GM19239 (cell line): ENCODE measurements around the gene ISCU.
"Not testable (repeated sequence)": the region's sequence is repeated elsewhere in the genome, so short reads cannot be mapped to it uniquely, and the experiment has no call there.

Experiments
- DNase-seq: peaks from one replicate; pipeline ENCODE4 v3.0.0; 2011; ENCODE audit warnings: low spot score; ENCODE audit not compliant: insufficient read length
- FAIRE-seq: peaks from 2 replicates; lab custom pipeline; 2011; peaks lifted over from hg19 to GRCh38; lab: Jason Lieb, UNC

ISCU gene

DNA sequence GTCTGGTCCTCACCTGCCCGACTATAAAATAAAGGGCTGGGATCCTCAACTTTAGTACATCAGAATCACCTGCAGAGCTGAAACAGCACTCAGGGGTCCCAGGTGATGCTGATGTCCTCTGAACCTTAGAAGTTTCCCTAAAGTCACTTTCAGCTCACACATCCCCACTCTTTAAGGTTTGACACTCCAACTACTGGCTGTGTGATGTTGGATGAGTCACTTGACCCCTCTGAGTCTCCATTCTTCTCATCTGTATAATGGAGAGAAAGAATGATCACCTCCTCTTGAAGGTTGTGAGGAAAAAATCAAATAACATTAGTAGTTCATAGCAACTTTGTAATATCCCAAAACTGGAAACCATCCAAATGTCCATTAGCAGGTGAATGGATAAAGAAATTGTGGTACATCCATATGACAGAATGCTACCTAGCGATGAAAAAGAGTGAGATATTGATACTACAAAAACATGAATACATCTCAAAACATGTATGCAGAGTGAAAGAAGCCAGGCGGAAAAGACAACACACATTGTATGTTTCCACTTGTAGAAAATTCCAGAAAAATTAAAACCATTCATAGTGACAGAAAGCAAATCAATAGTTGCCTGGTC is 22.2 kb downstream of the ISCU start:
- DNase-seq: no peak
- FAIRE-seq: no peak

DNA sequence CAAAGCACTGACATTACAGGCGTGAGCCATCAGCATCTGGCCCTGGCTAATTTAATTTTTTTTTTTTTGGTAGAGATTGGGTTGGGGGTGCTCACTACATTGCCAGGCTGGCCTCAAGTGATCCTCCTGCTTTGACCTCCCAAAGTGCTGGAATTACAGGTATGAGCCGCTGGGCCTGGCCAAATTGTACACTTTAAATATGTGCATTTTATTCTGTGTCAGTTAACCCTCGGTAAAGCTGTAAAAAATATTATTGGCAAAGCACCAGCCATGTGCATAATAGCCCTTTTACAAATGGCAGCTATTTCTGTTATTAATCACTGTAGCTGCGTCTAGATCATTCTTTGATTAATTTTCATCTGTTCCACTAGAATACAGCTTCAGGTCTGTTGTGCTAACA is 23.5 kb downstream of the ISCU start:
- DNase-seq (no peak), FAIRE-seq (no peak)

DNA sequence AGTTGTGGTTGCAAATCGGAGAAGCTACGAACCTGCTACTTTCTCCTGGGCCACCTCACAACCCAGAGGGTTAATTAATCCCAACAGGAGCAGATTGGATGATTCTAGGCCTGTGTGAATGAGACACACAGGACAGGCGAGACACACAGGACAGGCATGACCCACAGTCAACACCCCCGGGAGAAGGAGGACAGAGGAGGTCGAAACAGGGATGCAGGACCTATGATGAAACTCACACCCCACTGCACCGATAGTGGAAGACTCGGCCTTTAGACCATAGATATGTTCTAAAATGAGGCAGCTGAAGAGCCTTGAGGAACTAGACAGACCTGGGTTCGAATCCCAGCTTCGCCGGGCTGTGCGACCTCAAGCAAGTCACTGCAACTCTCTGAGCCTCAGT is 23.9 kb downstream of the ISCU start:
- no peak for DNase-seq
- no peak for FAIRE-seq

DNA sequence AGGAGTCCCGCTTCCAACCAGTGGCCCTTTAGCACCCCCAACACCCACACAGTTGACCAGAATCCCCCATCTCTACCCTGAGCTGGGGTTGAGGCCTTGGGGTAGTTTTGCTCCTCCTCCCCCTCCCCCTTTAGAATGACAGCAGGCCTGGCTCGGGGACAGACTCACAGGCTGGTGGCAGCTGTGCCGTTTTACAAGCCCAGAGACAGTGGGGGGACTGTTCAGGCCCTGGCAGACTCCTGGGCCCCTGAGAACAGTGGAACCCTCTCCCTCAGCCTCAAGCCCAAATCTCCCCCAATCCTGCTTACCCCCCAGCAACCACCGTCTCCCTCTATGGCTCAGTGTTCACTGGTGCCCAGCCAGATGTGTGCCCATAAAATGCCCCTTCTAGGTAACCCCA is 25.4 kb downstream of the ISCU start:
- no peak for FAIRE-seq
- no peak for DNase-seq

DNA sequence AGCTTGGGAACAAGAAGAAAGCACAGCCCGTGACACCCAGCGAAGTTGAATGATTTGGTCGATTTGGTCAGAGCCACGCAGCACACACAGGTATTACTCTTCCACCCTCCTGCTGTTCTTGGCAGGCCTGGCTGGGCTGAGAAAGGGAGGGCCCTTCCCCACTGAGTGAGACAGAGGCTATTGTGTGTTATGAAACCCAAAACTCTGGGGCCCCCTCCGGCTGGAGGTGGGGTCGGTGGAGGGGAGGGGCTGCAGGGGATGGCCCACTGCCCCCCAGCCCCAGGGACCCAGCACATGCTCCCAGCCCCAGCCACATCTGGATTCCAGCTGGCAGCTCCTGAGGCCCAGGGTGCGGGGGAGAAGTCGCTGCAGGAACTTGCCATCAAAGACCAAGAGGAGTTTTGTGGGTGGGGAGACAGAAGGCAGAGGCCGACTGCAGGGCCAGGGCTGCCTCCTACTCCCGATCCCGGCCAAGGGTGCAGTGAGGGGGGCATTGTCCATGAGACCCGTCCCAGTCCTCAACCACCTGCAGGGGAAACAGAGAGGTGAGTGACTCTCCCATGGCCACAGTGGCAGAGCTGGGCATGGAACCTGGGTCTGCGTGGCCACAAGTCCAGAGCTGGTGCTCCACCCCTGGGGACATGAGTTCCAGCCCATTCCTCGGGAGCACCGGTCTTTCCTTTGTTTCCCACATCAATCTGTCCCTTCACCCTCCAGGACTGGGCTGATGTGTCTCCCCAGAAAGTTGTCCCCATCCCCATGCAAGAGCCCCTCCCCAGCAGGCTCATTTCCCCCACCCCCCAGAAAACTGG is 26.8 kb downstream of the ISCU start:
- FAIRE-seq (no peak), DNase-seq (no peak)

DNA sequence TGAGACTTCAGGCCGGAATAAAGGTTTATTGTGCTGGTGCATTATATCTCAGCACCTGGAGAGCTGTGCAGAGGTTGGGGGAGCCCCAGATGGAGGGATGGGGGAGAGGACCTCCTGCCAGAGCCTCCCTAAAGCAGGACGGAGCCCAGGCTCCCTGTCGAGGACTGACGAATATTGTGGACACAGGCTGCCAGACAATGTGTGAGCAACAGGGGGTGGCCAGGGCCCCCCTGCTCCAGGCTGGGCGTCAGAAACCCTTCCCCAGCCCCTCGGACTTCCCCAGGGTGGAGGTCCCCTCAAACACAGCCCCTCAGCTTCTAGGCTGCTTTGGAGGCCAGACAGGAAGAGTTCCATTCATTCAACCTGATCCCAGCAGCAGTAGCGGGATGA is 27.4 kb downstream of the ISCU start:
- FAIRE-seq: no peak

DNA sequence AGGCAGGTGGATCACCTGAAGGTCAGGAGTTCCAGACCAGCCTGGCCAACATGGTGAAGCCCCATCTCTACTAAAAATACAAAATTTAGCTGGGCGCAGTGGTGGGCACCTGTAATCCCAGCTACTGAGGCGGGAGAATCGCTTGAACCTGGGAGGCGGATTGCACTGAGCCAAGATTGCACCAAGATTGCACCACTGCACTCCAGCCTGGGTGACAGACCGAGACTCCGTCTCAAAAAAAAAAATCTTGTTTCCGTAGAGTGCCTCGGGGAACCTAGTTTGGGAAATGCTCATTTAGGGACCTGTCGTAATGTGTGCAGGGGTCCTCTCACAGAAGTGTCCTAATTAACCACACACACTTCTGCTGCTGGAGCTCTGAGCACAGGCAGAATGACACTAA is 28.1 kb downstream of the ISCU start:
- not testable (repeated sequence) for DNase-seq, FAIRE-seq

More for the DNA sequence above, 27.4 kb downstream of the ISCU start:
- DNase-seq: no peak

DNA sequence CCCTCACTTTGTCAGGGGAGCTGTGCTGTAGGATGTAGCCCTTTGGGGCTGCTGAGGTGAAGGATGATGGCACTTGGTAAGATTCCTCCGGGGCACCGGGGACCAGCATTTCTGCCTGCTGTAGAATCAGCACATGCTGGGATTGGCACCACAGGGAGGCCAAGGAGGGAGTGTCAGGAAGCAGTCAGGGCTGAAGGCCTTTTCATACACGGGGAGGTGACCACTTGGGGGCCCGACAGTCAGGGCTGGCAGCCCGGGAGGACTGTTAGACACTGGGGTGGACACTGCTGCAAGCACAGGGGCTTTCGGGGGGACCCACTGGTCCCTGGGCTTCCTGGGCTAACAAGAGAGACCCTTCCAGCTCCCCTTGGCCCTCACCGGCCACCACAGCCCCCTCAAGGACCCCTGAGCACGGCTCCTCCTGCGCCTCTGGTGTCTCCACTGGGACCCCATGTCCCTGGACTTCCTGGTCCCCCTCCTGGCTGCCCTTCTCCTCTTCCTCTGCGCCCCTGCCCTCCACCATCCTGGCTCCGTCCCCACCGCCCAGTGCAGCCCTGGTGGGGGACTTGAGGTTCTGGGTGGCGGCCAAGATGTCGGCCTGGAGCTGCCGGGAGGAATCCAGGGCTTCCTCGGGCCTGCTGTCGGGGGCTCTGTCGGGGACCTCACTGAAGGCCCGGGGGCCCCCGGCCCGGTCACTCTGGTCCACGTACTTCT is 29.0 kb downstream of the ISCU start:
- FAIRE-seq (no peak), DNase-seq (no peak)

DNA sequence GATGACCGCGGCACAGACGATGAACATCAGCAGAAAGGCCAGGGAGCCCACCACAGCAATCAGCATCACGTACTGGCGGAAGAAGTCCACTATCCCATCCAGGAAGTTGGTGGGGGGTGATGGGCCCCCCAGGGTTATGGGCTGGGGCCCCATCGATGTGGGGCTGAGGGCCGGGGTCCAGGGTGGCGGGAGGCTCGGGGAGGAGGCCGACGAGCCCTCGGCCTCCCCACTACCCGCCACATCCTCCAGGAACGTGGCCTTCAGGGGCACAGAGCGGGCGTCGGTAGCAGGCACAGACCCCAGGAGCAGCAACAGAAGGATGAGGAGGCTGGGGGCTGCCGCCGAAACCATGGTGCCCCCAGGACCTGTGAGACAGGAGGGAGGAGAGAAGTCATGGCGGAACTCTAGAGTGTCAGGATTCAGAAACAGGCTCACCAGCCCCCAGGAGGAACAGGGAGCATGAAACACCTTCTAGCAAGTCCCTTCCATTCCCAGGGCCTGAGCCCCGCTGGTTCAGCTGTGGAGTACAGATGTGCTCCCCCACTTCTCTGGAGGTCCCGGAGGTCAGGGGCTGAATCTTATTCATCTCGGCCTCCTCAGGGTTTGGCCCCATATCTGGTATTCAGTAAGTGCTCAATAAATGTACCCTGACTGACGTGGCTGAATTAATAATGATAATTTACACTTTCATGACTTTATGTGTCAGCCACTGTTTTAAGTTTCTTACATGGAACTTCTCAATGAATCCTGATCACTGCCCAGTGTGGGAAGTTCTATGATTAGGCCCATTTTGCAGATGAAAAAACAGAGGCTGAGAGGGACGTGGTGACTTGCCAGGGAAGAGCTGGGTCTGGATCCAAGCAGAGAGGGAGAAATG is 29.9 kb downstream of the ISCU start:
- FAIRE-seq (no peak), DNase-seq (no peak)

DNA sequence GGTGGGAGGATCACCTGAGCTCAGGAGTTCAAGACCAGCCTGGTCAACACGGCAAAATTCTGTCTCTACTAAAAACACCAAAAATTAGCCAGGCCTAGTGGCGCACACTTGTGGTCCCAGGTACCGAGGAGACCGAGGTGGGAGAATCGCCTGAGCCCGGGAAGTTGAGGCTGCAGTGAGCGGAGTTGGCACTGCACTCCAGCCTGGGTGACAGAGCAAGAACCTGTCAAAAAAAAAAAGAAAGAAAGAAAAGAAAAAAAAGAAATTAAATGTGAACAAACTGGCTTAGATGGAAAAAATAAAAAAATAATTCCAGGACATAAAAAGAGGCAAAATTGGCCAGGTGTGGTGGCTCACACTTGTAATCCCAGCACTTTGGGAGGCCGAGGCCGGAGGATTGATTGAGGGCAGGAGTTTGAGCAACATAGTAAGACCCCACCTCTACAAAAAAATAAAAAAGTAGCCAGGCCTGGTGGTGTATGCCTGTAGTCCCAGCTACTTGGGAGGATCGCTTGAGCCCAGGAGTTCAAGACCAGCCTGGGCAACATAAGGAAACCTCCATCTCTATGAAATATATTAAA is 32.0 kb downstream of the ISCU start:
- FAIRE-seq (no peak), DNase-seq (no peak)

DNA sequence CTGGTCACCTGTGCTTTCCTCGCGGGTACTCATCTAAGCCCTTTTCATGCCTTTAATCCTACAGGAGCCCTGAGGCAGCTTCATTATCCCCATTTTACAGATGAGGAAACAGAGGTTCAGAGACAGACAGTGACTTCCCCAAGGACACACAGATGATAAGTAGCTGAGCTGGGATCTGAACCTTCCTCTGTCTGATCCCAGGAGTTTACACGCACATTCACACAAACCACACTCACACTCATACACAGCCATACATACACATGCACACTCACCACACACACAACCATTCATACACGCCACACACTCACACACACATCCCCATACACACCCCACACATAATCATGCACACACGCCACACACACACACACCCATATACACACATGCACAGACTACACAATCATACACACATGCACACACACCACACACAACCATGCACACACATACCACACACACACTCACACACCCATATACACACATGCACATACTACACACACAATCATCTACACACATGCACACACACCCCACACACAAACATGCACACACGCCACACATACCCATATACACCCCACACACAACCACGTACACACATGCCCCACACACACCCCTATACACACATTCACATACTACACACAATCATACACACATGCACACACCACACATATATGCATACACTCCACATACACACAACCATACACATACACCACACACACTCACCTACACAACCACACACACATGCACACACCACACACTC is 32.7 kb downstream of the ISCU start:
- DNase-seq: no peak
- no peak for FAIRE-seq

DNA sequence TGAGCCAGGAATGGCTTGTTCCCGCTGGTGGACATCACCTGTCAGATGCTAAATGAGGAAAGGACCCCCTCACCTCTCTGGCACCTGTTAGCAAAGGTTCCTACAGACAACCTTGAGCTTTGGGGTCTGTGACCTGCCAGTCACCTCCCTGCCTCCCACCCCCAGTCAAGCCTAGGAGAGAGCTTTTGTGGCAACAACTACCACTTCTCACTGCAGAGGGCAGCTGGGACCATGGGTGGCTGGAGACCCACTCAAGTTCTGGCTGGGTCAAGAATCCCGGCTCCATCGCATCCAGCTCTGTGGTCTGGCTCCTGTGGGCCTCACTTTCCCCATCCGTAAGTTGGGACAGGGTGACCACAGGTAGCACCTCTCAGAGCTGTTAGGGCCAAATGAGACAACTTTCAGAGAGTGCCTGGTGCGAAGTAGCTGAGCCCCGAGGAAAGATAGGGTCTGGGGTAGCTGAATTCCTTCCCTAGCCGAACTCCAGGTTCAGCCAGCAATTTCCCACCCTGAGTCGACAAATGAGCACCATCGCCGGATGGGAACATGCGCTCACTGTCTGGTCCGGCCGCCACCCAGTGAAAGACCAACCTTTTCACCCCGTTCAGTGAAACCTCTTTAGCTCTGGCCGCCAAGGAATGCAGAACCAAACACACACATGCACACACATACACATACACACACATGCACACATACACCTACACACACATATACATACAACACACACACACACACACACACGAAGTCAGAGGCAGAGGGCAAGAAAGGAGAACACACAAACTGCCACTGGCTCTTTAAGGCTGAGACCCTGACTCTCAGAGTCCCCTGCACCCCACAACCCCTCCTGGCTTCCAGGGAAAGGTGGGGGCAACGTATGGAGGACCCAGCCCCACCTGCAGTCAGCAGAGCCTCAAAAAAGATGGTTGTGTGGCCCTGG is 33.6 kb downstream of the ISCU start:
- FAIRE-seq (no peak), DNase-seq (no peak)

DNA sequence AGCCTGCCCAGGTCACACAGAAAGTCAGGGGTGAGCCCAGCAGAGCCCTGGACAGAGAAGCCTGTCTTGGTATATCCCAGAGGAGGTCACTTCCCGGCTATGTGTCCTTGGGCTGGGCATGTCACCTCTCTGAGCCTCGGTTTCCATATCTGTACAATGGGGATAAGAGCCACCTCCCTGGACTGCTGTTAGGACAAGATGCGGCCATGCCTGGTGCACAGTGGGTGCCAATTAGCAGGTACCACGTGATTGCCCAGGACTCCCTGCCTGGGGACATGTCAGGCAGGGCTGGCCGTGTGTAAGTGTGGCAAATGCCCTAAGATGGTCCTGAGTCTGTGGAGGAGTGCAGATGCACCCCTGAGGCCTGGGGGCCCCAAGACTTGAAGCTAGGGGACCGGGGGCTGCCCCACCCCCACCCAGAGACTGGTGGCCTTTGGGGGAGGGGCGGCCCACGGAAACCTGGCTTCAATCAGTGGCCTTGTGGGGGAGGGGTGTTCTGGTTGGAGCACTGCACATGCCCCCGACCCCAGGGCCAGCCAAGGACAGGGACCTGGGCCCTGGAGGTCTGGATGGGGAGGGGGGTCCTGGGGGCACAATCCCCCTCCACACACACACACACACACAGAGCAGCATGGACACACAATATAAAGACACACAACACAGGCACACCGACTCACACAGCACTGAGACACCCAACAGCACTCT is 34.6 kb downstream of the ISCU start:
- DNase-seq (no peak), FAIRE-seq (no peak)

DNA sequence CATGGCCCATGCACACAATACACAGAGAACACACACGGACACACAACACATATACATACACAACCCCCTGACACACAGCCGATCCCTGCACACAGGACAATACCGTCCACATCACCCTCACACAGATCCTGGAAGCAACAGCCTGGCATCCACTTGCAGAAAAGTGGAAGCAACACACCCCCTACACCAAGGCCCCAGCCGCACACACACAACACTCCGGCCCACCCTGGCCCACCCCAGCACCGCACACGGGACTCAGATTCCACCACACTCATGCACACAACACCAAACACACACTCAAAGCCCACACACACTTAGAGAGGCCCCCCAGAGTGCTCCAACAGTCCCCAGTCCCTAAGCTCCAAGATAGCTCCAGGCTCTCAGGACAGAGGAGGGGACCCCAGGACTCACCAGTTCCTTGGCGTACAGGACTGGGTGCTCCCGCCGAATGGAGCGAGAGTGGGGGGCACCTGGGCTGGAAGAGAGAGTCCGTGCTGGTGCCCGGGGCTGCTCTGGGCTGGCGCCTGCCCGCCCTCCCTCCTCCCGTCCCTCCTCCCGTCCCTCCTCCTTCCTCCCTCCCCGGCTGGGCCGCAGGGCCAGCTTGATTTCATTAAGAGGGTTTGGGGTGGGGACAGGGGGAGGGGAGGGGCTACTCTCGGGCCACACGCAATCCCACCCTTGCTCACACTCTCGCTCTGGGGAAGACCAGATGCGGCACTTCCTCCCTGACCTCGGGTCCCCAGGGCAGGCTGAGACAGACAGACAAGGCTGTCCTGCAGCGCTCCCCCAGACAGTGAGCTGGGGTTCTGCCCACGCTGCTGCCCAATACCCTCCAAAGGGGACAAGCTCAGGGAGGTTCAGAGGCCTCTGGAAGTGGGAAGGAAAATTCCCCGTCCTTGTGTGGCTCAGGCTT is 35.4 kb downstream of the ISCU start, which contains the start of gene TMEM119:
Gene TMEM119, minus strand, starts transcription at position 526 of the 913 bp plus-strand sequence. CDS start 5,701 bp downstream, outside the sequence.
- no peak for FAIRE-seq

DNA sequence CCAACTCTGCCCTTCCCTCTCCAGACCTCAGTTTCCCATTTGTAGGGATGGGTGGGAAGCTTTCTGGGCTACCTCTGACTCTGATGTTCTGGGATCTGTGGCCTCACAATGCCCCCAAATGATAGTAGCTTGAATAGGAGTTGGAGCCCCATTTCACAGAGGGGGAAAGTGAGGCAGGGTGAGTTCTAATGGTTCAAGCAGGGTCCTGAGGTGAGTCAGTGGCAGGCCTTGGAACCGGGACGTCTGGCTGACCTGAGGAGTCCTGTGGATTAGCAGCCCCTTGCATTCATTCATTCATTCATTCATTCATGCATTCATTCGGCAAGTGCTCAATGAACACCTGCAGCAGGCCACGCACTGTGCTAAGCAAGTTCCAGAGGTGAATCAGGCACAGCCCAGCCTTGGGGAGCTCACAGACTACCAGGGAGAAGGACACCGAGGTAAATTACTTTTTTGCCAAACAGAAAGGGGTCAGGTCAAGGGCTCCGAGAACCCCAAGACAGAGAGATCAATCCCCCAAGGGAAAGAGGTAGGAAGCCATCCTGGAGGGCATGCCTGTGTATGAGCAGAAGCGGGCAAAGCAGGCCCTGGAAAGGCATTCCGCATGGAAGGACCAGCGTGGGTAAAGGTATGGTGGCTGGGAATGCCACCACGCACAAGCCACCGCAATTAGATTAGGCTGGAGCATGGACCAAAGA is 36.3 kb downstream of the ISCU start:
- DNase-seq: no peak
- no peak for FAIRE-seq

More for the DNA sequence above, 35.4 kb downstream of the ISCU start, which contains the start of gene TMEM119:
- no peak for DNase-seq

DNA sequence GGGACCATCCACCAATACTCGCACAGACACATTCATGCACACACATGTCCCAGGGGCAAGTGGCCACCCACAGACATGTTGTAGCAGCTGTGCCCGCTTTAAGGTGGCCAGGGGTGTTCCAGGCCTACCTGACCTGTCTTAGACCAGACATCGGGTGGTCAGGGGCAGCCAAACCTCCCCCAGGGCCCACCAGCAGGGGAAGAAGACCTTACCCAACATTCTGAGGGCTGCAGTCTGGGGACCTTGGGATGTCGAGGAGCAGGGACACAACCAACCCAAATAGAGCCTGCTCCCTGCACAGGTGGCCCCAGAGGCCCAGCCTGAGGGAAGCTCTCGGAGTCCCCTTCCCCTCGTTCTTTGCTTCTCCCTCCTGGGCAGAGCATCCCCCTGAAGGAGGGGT is 37.1 kb downstream of the ISCU start:
- no peak for FAIRE-seq

More for the DNA sequence above, 37.1 kb downstream of the ISCU start:
- DNase-seq: no peak
